SK-N-SH (cell line): Measurements from ENCODE around the gene MOV10L1. TPM values are rescaled to one million over a fixed set of nuclear protein-coding genes. Genes with fewer than 3 reads are reported as not detected.

ENCODE experiments used
- CTCF ChIA-PET: fragments of 300-600, 350-600 bp; formaldehyde crosslinking; extraction: SDS; loops from one replicate; lab custom pipeline; 2021; lab: Yijun Ruan, JAX
- POLR2A ChIA-PET: fragments of 350-600 bp; sonication (Branson Sonifier 250); formaldehyde crosslinking; extraction: SDS; loops from one replicate; lab custom pipeline; 2020; ENCODE audit warnings: antibody characterized with exemption, inconsistent platforms; lab: Yijun Ruan, JAX
- DNase-seq: peaks from one replicate; pipeline ENCODE4 v3.0.0; 2012
- H2AFZ ChIP-seq: fragments of 200-600 bp; sonication (generic); 2 replicates; pipeline ENCODE4 v1.8.1; 2016; ENCODE audit warnings: antibody characterized with exemption, mild to moderate bottlenecking, low read depth
- H3F3A ChIP-seq: fragments of 200-600 bp; sonication (generic); replicated peaks from 2 replicates; pipeline ENCODE3; 2016; ENCODE audit warnings: antibody characterized with exemption, mild to moderate bottlenecking; ENCODE audit not compliant: insufficient read depth
- H3K27ac ChIP-seq, 2 experiments: fragments of 200-500 bp in 1 of 2; fragments of 200-600 bp in 1 of 2; sonication (Bioruptor generic) in 1 of 2; sonication (generic), shearing (Covaris generic) in 1 of 2; 2 replicates each; pipeline versions ENCODE4 v1.5.1 to v1.6.1; 2014 to 2016; ENCODE audit warnings: low read depth in 2 of 2, inconsistent platforms in 1 of 2, low read length in 1 of 2, mild to moderate bottlenecking in 1 of 2, mixed read lengths in 1 of 2
- H3K27me3 ChIP-seq: fragments of 200-600 bp; sonication (generic), shearing (Covaris generic); 2 replicates; pipeline ENCODE4 v1.6.1; 2016; ENCODE audit warnings: mixed run types; ENCODE audit not compliant: insufficient read depth
- H3K36me3 ChIP-seq, 2 experiments: fragments of 200-500 bp in 1 of 2; fragments of 200-600 bp in 1 of 2; sonication (Bioruptor generic) in 1 of 2; sonication (generic) in 1 of 2; replicated peaks in 1 of 2; 2 replicates each; pipeline versions ENCODE3 to v1.5.1; 2014 to 2016; ENCODE audit warnings: low read length in 1 of 2, mild to moderate bottlenecking in 1 of 2; ENCODE audit not compliant: insufficient read depth in 2 of 2, control insufficient read depth in 1 of 2
- H3K4me1 ChIP-seq, 2 experiments: fragments of 200-500 bp in 1 of 2; fragments of 200-600 bp in 1 of 2; sonication (Bioruptor generic) in 1 of 2; sonication (generic), shearing (Covaris generic) in 1 of 2; 2 replicates each; pipeline versions ENCODE4 v1.5.1 to v1.6.1; 2014 to 2016; ENCODE audit warnings: low read depth in 1 of 2, low read length in 1 of 2, mixed run types in 1 of 2; ENCODE audit not compliant: insufficient read depth in 2 of 2, control insufficient read depth in 1 of 2
- H3K4me2 ChIP-seq: fragments of 200-600 bp; sonication (generic), shearing (Covaris generic); 2 replicates; pipeline ENCODE4 v1.6.1; 2017; ENCODE audit warnings: mixed run types
- H3K4me3 ChIP-seq, 2 experiments: fragments of 200-500 bp in 1 of 2; fragments of 200-600 bp in 1 of 2; sonication (Bioruptor generic) in 1 of 2; sonication (generic), shearing (Covaris generic) in 1 of 2; 2 replicates each; pipeline versions ENCODE4 v1.5.1 to v1.8.1; 2014 to 2016; ENCODE audit warnings: low read depth in 2 of 2, inconsistent platforms in 1 of 2, low read length in 1 of 2, mild to moderate bottlenecking in 1 of 2, mixed read lengths in 1 of 2, moderate library complexity in 1 of 2
- H3K79me2 ChIP-seq: fragments of 200-600 bp; sonication (generic); 2 replicates; pipeline ENCODE4 v1.8.1; 2017; ENCODE audit warnings: mild to moderate bottlenecking; ENCODE audit not compliant: insufficient read depth
- H3K9ac ChIP-seq: fragments of 200-600 bp; sonication (generic); 2 replicates; pipeline ENCODE4 v1.6.1; 2017; ENCODE audit warnings: mixed run types
- H3K9me2 ChIP-seq: fragments of 200-600 bp; sonication (generic); 2 replicates; pipeline ENCODE4 v1.6.1; 2017; ENCODE audit warnings: mixed run types
- H3K9me3 ChIP-seq: fragments of 200-600 bp; sonication (generic); 2 replicates; pipeline ENCODE4 v1.6.1; 2017; ENCODE audit warnings: mixed run types, mild to moderate bottlenecking, moderate library complexity
- H4K20me1 ChIP-seq: fragments of 200-600 bp; sonication (generic); 2 replicates; pipeline ENCODE4 v1.6.1; 2017; ENCODE audit warnings: mild to moderate bottlenecking, mixed run types; ENCODE audit not compliant: insufficient read depth
- EZH2phosphoT487 ChIP-seq: fragments of 200-600 bp; sonication (generic); IDR thresholded peaks from 2 replicates; pipeline ENCODE4 v1.6.1; 2017; ENCODE audit warnings: low read depth, mixed run types, mild to moderate bottlenecking, antibody characterized with exemption, moderate library complexity, borderline replicate concordance
- FOSL2 ChIP-seq: IDR thresholded peaks from 2 replicates; pipeline ENCODE4 v1.4.0; 2012; ENCODE audit warnings: low read depth, mild to moderate bottlenecking, moderate library complexity, borderline replicate concordance
- FOXJ3 ChIP-seq: sonication (generic); formaldehyde crosslinking; IDR thresholded peaks from 2 replicates; pipeline ENCODE4 v1.5.1; 2020; ENCODE audit warnings: mild to moderate bottlenecking, missing genetic modification reagents
- FOXM1 ChIP-seq: IDR thresholded peaks from 2 replicates; pipeline ENCODE4 v1.4.0; 2012; ENCODE audit warnings: low read depth, mild to moderate bottlenecking
- MXI1 ChIP-seq: IDR thresholded peaks from 2 replicates; pipeline ENCODE4 v1.6.1; 2012; ENCODE audit warnings: mild to moderate bottlenecking, low read depth, low read length, improper control_type of control experiment
- RAD21 ChIP-seq: IDR thresholded peaks from 2 replicates; pipeline ENCODE4 v1.6.1; 2012; ENCODE audit warnings: mild to moderate bottlenecking, low read length
- RCOR1 ChIP-seq: fragments of 150-350 bp; IDR thresholded peaks from 2 replicates; pipeline ENCODE4 v1.6.1; 2017; ENCODE audit warnings: antibody characterized with exemption, low read length
- REST ChIP-seq: IDR thresholded peaks from 2 replicates; pipeline ENCODE4 v1.6.1; 2012; ENCODE audit warnings: mild to moderate bottlenecking, low read depth, low read length, moderate library complexity
- SIN3A ChIP-seq: IDR thresholded peaks from 2 replicates; pipeline ENCODE4 v1.6.1; 2012; ENCODE audit warnings: low read depth, mild to moderate bottlenecking, low read length, moderate library complexity, borderline replicate concordance
- SMC3 ChIP-seq: IDR thresholded peaks from 2 replicates; pipeline ENCODE4 v1.6.1; 2012; ENCODE audit warnings: low read depth, low read length, improper control_type of control experiment
- TCF12 ChIP-seq: IDR thresholded peaks from 2 replicates; pipeline ENCODE4 v1.4.0; 2012
- USF1 ChIP-seq: IDR thresholded peaks from 2 replicates; pipeline ENCODE4 v1.4.0; 2012; ENCODE audit warnings: low read depth, borderline replicate concordance
- USF2 ChIP-seq: fragments of 150-350 bp; IDR thresholded peaks from 2 replicates; pipeline ENCODE4 v1.6.1; 2017; ENCODE audit warnings: antibody characterized with exemption, low read length, low read depth, borderline replicate concordance
- YY1 ChIP-seq: IDR thresholded peaks from 2 replicates; pipeline ENCODE4 v1.4.0; 2012; ENCODE audit warnings: low read depth, mild to moderate bottlenecking
- ZBTB33 ChIP-seq: IDR thresholded peaks from 2 replicates; pipeline ENCODE4 v1.4.0; 2012; ENCODE audit warnings: low read depth, borderline replicate concordance
- WGBS: methylation state at CpG from one replicate; pipeline ENCODE4 v1.1.6; 2017; ENCODE audit warnings: low lambda C conversion rate; 5-methylcytosine and 5-hydroxymethylcytosine counted together
- polyA plus RNA-seq, 3 experiments: library from polyadenylated mRNA; depleted of rRNA; stranded (reverse); fragments of >200 nt; gene quantifications; 2 replicates each; pipeline ENCODE4 v1.2.3, GENCODE V29; 2012

MOV10L1 gene
- polyA plus RNA-seq, 1 of the 3 experiments (the other 2 are of a cell fraction): 2.1 TPM

- Histone ChIP-seq H3K9ac (no peak overlapping the region), H3K36me3 (peaks cover 0 to 8% of the 10 kb centered on the region in 2 experiments), H3K79me2 (no peaks in the 10 kb centered on the region), H3K4me2 (no peak overlapping the region), H3K4me3 (no peak overlapping the region), H2AFZ (no peak overlapping the region), H3K9me2 (no peaks in the 10 kb centered on the region), H3K9me3 (no peaks in the 10 kb centered on the region), H3K27me3 (no peaks in the 10 kb centered on the region), H4K20me1 (no peaks in the 10 kb centered on the region), H3K4me1 (no peaks in the 10 kb centered on the region), H3K27ac (no peak overlapping the region), H3F3A (no peaks in the 10 kb centered on the region)
- POLR2A ChIA-PET: no interaction called here
- 78% methylated on average over 4 of the region's 7 CpGs for WGBS
- no peak for DNase-seq
- TF ChIP-seq FOXJ3 (CRISPR knock-in tag) (no peak), FOSL2 (no peak), YY1 (no peak), SIN3A (no peak), USF1 (no peak), ZBTB33 (no peak), SMC3 (no peak), REST (no peak), MXI1 (no peak), RCOR1 (no peak), TCF12 (no peak), RAD21 (no peak), FOXM1 (no peak), USF2 (no peak), EZH2phosphoT487 (no peak)
- CTCF ChIA-PET: interaction anchor here (1.4 kb wide), 1 partner anchor 12 kb away, joined by 4 read pairs; no protein-coding TSS in a partner anchor
These were observed 71.1 kb downstream of the MOV10L1 start for GRCh38 chr22:50160947-50161346.
